ENCODE results near the gene ZNF629.
A peak's percentile ranks its signal among the peaks of the same experiment; 100 is the strongest.

The ZNF629 gene

DNA sequence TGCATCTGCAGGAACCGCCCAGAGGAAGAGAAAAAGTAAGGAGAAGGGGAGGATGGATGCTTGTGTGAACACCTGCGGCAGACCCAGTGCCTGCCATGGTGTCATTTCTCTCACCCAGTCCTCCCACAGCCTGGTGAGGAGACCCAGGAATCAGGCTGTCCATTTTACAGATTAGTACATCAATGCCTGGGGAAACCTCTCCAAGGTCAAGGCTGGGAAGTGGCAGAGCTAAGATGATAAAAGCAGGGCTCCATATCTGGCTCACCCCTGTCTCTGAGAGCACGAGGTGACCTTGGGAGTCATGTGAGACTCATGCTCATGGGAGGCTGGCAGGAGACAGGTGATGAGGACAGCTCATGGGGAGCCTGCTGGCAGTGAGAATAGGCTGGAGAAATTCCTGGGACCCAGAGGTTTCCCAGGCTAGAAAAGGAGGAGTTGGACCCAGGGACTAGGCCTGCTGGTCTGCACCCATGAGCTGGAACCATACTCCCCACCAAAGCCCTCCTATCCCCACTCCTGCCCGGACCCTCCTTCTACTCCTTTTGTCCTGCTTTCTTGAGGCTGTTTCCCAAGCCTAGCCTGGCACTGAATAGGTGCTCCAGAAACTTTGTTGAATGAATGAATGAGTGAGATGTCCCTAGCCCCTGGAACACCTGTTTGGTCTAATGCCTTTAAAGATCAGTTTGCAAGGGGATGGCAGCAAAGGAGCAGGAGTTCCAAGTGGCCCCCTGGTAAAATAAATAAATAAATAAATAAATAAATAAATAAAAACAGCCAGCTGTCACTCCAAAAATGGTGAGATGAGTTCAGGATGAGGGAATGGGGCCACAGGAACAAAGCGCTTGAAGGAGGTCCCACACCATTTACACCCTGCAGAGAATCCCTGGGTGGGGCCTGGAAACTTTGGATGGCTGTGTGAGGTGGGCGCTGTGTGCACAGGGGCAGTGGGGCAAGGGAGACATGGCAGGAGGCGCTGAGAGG, 1.6 kb downstream of the ZNF629 start:
- no peak for DNase-seq

GRCh38 chr16:30784215-30784614, 2.8 kb downstream of the ZNF629 start:
- no peak for DNase-seq

DNA sequence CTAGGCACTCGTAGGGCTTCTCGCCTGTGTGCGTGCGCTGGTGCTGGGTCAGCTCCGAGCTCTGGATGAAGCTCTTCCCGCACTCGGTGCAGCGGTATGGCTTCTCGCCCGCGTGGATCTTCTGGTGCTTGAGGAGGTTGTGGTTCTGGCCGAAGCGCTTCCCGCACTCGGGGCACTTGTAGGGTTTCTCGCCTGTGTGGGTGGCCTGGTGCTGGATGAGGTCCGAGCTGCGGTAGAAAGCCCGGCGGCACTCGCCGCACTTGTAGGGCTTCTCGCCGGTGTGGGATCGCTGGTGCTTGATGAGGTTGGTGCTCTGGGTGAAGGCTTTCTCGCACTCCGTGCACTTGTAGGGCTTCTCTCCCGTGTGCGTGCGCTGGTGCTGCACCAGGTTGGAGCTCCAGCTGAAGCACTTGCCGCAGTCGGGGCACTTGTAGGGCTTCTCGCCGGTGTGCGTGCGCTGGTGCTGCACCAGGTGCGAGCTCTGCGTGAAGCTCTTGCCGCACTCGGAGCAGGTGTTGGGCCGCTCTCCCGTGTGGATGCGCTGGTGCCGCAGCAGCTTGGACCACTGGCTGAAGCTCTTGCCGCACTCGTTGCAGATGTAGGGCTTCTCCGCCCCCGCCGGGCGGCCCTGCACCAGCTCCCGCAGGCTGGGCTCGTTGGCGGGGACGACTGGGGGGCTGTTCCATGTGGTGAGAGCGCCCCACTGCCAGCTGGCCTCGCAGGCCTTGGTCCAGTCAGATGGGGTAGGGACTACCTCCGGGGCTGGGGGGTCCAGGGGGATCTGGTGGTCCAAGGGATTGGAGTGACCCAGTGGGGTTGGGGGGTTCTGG, 3.5 kb downstream of the ZNF629 start:
- no peak for DNase-seq

DNA sequence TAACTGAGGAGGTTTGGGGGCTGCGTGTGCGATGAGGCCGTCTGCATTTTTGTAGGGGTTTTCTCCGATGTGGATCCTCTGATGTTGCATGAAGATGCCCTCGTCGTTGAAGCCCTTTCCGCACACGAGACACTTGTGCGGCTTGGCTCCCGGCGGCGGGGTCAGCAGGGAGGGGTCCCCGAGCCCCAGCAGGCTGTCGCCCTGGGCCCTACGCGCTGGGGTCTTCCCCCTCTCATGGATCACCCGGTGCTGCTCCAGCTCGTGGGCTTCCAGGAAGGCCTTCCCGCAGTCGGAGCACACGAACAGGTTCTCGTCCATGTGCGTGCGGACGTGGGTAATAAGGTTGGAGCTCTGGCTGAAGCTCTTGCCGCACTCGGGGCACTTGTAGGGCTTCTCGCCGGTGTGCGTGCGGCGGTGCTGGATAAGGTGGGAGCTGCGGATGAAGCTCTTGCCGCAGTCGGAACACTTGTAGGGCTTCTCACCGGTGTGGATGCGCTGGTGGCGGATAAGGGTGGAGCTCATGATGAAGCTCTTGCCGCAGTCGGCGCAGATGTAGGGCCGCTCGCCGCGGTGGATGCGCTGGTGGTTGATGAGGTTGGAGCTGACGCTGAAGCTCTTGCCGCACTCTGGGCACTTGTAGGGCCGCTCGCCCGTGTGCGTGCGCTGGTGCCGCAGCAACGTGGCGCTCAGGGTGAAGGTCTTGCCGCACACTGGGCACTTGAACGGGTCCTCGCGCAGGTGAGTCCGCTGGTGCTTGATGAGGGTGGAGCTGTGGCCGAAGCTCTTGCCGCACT, 4.3 kb downstream of the ZNF629 start:
- no peak for DNase-seq

- no peak for DNase-seq
Measured at GRCh38 chr16:30780549-30780948, 6.5 kb downstream of the ZNF629 start.

GRCh38 chr16:30780021-30780420, 7.0 kb downstream of the ZNF629 start:
- no peak for DNase-seq

- DNase-seq, result no peak
Measured at GRCh38 chr16:30779596-30779995, 7.4 kb downstream of the ZNF629 start.

- DNase-seq, result no peak
Measured at GRCh38 chr16:30778549-30779244, 8.3 kb downstream of the ZNF629 start.

DNA sequence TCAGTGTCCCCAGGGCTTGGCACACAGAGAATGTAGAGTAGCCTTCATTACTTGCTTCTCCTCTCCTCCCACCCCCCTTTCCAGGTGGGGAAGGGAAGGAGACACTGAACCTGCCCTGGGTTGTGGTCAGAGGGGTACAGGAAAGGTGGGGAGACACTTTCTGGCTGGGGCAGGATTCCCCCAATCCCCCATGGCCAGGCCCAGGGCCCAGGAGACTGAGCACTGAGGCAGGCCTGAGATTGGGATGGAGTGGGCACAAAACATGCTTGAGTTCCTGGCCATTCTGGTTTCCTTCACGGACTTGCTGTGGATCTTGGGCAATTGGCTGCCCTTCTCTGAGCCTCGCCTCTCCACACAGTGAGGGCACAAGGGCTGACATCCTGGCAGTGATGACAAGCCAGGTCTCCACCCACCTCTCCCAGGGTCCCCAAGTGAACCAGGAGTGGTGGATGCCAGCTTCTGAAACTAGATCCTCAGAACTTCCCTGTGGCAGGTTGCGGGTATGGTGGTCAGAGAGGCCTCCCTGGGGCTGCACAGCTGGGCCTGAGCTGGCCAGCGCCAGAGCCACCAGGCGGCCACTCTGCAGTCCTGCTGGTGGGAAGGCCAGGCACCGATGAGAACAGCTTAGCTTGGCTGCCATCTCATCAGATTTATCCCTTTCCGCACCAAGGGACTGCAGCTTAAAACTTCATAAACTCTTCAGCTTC, 9.3 kb downstream of the ZNF629 start:
- no peak for DNase-seq

DNA sequence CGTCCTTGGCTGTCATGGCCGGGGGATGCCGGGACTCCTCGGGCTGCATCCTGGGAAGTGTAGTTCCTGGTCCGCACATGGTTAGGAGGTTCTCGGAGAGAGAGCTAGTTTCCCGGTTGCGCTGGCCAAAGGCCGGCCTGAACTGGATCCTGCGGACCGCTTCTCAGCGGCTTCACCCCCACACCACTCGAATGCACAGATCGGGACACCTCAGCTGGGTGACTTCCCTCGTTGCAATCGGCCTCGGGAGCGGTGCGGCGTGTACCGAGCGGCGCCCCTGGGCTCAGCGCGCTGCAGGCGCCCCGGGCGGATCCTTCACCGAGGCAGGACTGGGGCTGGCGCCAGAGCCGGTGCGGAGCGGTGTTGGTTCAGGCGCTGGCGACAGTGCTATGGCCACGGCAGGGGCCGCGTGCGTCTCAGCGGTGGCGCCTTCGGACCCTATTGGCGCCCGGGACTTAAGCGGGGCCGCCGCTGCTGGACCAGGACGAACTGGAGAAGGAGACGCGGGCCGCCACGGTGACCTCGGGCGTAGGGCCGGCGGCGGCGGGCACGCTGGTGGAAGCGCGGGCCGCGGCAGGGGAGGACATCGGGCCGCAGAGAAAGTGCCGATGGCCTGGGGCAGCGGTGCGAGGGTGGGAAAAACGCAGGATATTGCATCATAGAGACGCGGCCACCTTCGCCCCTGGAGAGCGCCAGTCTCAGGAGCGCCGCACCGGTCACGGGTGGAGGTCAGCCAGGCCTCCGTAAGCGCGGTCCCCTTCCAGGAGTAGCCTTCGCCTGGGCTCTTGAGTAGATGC, 11.4 kb downstream of the ZNF629 start:
- DNase-seq, result peak; percentile 78

DNA sequence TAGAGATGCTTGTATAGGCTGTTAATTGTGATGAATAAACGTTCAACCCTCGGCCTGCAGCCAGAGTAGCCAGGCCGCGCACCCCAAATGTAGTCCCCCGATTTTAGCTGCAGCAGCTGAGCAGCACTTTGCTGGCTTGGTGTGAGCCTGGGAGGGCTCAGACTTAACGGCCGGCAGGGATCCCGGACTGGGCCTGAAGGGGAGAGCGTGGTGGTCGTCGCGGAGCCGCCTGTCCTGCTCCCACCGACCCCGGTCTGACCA, 11.9 kb downstream of the ZNF629 start:
- DNase-seq, result no peak

DNA sequence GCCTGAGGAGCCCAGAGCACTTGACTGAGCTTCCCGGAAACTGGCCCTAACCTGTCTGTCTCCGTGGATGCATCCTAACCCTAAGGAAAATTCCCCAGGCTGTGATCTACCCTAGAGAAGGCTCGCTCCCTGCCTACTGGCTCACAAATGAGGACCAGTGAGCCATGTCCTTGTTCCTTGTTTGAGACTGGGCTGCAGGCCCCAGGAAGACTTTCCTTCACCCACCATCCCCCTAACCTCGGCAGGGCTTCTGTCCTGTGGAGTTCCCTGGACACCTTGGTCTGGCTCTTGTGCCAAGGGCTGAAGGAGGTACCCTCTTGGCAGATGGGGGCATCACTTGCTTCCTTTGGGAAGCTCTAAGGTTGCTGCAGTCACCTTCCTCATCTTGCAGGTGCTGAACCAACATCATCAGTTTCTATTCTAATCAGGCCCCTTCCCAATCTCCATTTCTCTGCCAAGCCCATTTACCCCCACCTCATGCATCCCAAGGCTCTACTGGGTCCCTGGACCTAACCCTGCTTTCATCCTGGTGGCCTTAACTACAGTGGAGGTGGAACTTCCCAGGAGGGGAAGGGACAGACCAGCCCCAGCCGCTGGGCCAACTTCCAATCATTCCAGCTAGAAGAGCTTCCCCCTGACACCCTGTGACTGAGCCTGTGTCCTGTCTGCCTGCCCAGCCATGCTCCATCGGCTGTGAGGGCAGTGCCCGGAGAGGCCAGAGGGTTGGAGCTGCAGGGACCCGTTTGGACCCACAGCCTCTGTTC, 12.5 kb downstream of the ZNF629 start:
- no peak for DNase-seq

DNA sequence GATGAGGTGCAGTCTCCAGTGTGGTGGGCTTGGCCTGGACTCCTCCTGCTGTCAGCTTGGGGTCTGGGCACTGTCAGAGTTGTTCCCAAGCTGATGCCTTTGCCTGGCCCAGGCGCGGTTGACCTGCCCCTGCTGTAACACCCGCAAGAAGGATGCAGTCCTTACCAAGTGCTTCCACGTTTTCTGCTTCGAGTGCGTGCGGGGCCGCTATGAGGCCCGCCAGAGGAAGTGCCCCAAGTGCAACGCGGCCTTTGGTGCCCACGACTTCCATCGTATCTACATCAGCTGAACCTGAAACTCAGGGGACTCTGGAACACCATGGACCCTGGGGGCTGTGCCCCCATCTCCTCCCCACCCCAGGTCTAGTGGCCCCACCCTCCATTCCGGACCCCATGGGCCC, 13.2 kb downstream of the ZNF629 start:
- no peak for DNase-seq

- DNase-seq, result no peak
Measured at GRCh38 chr16:30771726-30772125, 15.3 kb downstream of the ZNF629 start.

GRCh38 chr16:30769379-30770089, 17.5 kb downstream of the ZNF629 start:
- DNase-seq, result no peak

- DNase-seq, result no peak
Measured at GRCh38 chr16:30768583-30769181, 18.3 kb downstream of the ZNF629 start.

DNA sequence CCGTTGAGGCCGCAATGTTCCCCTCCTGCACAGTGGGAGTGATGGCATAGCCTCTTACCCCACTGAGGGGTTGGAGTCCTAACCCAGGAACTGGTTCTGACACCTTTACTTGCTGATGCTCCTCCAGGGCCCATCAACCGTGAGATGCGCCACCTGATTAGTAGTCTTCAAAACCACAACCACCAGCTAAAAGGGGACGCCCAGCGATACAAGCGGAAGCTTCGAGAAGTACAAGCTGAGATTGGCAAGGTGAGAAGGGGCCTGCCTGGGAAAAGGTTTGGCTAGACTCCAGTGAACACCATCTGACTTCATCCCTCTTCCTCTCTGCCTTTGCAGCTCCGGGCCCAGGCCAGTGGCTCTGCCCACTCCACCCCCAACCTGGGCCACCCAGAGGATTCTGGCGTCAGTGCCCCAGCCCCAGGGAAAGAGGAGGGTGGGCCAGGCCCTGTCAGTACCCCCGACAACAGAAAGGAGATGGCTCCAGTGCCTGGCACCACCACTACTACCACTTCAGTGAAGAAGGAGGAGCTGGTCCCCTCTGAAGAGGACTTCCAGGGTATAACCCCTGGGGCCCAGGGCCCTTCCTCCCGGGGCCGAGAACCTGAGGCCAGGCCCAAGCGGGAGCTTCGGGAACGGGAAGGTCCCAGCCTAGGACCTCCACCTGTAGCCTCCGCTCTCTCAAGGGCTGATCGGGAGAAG, 19.1 kb downstream of the ZNF629 start:
- DNase-seq, result no peak

- no peak for DNase-seq
Measured at GRCh38 chr16:30766933-30767284, 20.1 kb downstream of the ZNF629 start.

All from stimulated activated CD8-positive, alpha-beta memory T cell treated with anti-CD3 and anti-CD28 coated beads, Interleukin-4, amount 100 ng/mL, for 48 hours (primary cell).